C4-2B (cell line): ENCODE data around the gene RSRC1.
"Not testable (repeated sequence)": the region's sequence is repeated elsewhere in the genome, so short reads cannot be mapped to it uniquely, and the experiment has no call there.

Experiments used
- H3K27ac ChIP-seq: fragments of 450-650 bp; 2 replicates; pipeline ENCODE4 v1.5.1; 2017
- ZFX ChIP-seq: fragments of 450-650 bp; IDR thresholded peaks from 2 replicates; pipeline ENCODE4 v1.6.1; 2017
- TF ChIP-seq, protein P1 (sequence below): fragments of 450-650 bp; conservative IDR thresholded peaks from 2 replicates; pipeline ENCODE4 v1.5.1; 2017; ENCODE audit warnings: mild to moderate bottlenecking

Gene RSRC1

DNA sequence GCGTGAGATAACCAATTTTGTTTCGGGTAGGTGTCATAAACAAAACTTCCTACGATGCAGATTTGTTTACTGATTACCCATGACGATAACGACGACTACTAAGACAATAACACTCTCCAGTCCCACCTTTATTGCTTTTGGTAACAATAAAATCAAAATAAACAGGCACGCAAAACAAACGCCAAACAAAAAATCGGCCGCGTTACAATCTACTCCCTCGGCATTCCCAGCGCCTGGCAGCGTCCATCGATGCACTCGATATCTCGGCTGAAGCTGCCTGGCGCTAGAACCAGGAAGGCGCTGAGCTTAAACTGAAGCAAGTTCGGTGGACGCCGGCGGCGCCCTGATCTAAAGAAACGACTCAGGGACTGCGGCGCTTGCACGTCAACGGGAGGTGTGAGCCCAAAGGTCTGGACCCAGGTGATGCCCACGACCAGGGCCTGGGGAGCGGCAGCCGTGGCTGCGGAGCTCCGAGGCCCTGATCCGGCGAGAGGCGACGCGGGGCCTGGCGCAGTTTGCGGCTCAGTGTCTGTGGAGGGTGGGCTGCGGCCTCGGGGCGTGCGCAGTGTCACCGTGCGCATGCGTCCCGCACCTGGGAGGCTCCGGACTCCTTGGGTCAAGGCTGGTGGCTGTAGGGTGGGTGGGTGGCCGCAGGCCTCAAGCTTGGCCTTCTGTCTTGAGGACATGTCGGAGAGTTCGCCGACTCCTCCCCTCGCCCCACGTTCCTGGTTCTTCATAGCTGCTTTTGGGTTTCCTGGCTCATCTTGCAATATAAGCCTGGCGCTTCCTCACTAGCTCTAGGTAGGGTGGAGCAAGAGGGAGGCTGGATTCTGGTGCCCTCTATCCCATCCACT, at the start of gene RSRC1:
Gene RSRC1, plus strand, starts transcription at position 286 of the 854 bp plus-strand sequence. CDS start 12,016 bp downstream, outside the sequence.
- TF ChIP-seq, protein P1, sequence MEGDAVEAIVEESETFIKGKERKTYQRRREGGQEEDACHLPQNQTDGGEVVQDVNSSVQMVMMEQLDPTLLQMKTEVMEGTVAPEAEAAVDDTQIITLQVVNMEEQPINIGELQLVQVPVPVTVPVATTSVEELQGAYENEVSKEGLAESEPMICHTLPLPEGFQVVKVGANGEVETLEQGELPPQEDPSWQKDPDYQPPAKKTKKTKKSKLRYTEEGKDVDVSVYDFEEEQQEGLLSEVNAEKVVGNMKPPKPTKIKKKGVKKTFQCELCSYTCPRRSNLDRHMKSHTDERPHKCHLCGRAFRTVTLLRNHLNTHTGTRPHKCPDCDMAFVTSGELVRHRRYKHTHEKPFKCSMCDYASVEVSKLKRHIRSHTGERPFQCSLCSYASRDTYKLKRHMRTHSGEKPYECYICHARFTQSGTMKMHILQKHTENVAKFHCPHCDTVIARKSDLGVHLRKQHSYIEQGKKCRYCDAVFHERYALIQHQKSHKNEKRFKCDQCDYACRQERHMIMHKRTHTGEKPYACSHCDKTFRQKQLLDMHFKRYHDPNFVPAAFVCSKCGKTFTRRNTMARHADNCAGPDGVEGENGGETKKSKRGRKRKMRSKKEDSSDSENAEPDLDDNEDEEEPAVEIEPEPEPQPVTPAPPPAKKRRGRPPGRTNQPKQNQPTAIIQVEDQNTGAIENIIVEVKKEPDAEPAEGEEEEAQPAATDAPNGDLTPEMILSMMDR = no peak
- peak; percentile 99 for TF ChIP-seq ZFX

GRCh38 chr3:158065574-158065973, 44.3 kb upstream of the RSRC1 start:
- H3K27ac ChIP-seq = not testable (repeated sequence)

More for the DNA sequence above, at the start of gene RSRC1:
- peak within 1 kb of the TSS; percentile 90 for H3K27ac ChIP-seq

DNA sequence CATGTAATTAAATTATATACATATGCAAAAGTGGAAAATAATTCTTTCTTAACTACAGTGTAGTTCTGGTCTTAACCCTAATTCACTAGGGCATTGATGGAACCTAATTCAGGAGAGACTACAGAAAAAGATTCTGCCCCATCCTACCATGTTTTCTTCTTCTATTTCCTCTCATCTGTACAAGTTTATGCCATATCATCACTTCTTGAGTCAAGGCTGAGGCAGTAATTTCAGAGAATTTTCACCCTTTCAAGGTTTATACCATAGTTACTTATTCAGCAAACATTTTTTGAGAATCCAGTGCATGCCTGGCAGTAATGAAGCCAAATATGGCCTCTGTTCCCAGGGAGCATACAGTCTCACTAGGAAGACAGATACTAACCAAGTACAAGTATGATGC, 37.1 kb upstream of the RSRC1 start:
- TF ChIP-seq, protein P1 = no peak
- TF ChIP-seq ZFX = no peak
- H3K27ac ChIP-seq = no peak overlapping the region

- TF ChIP-seq, protein P1 = no peak
- no peak for TF ChIP-seq ZFX
- H3K27ac ChIP-seq = no peak overlapping the region
These were observed 35.3 kb upstream of the RSRC1 start for GRCh38 chr3:158074591-158074990.

DNA sequence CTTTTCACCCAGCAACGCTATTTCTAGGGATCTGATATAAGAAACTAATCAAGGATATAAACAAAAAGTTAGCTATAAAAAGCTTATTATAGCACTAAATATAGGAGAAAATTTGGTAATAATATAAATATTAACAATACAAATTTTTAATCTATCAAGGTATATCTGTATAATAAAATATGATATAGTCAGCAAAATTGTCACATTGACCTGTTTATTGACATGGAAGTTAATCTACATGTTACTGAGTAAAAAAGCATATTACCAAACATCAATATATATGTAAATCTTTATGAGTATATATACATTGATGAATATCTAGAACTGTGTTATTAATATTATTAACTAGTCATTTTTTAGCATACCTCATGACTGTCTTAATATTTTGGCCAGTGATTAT, 30.3 kb upstream of the RSRC1 start:
- TF ChIP-seq, protein P1 = no peak
- TF ChIP-seq ZFX = no peak
- no peak overlapping the region for H3K27ac ChIP-seq

DNA sequence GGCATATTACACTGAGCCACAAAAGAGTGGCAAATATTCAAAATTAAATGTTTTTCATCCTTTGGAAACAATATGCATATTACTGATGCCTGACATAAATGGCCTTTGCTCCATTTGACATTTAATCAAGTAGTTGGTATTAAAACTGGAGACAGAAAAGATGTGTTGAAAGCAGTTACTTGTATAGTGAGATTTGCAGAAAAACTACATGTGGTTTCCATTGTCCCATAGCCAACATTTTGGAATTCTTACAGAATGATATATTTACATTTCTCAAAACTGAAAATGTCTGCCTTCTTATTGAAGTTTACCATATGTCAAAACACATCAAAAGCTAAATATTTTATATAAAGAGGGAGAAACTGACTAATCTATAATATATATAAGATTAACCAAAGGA, 25.2 kb upstream of the RSRC1 start:
- no peak overlapping the region for H3K27ac ChIP-seq
- TF ChIP-seq, protein P1 = no peak
- TF ChIP-seq ZFX = no peak

DNA sequence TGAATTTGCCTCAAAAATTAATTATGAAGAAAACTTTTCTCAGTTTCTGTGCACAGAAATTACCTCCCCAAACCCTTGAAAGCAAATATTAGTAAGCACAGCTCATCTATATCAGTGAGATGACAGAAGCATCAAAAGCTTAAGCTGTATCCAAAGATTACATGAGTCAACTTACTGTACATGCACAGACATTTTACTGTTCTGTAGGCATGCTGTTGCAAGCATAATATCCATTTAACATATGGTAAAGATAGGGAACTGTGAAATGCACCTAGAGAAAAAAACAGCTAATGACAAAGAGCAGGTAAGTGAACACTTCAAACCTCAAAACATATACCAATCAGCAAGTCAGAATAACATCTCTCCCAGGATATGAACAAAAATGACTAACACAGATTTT, 24.5 kb upstream of the RSRC1 start:
- no peak overlapping the region for H3K27ac ChIP-seq
- TF ChIP-seq, protein P1 = no peak
- no peak for TF ChIP-seq ZFX

GRCh38 chr3:158085931-158086330, 24.0 kb upstream of the RSRC1 start:
- no peak overlapping the region for H3K27ac ChIP-seq
- TF ChIP-seq, protein P1 = no peak
- no peak for TF ChIP-seq ZFX
